Caco-2 (cell line): Measurements from ENCODE around the gene ZNF19. TPM values are rescaled to one million over a fixed set of nuclear protein-coding genes. Genes with fewer than 3 reads are reported as not detected.

ENCODE experiments used
- BruUV-seq: library from RNA; stranded (reverse); fragments of 400-500 nt; replicated peaks from 2 replicates; lab custom pipeline; 2021; lab: Mats Ljungman, UMichigan
- CTCF ChIA-PET: fragments of 300-600 bp; sonication (Branson Sonifier 250); formaldehyde crosslinking; loops from one replicate; lab custom pipeline; 2022; ENCODE audit warnings: antibody characterized with exemption; lab: Charles Lee
- POLR2A ChIA-PET: fragments of 300-600 bp; sonication (Branson Sonifier 250); formaldehyde crosslinking; loops from one replicate; lab custom pipeline; 2022; ENCODE audit warnings: antibody characterized with exemption; lab: Charles Lee
- DNase-seq, 2 experiments: peaks; one replicate each; pipeline versions ENCODE4 v3.0.0 to v3.0.0-alpha.2; 2020 to 2022
- H3K27me3 ChIP-seq: replicated peaks from 2 replicates; pipeline ENCODE4 v1.6.0; 2011; ENCODE audit warnings: low read length; ENCODE audit not compliant: control insufficient read depth, insufficient read depth
- H3K36me3 ChIP-seq: 2 replicates; pipeline ENCODE4 v1.5.1; 2011; ENCODE audit warnings: low read length; ENCODE audit not compliant: control insufficient read depth, insufficient read depth
- H3K4me1 ChIP-seq: fragments of 250-450 bp; sonication (Bioruptor Pico); 2 replicates; pipeline ENCODE4 v1.5.1; 2020; ENCODE audit warnings: mild to moderate bottlenecking
- H3K4me3 ChIP-seq: 2 replicates; pipeline ENCODE4 v1.5.1; 2011; ENCODE audit warnings: low read depth, mild to moderate bottlenecking, control low read depth, low read length
- H3K9me3 ChIP-seq: fragments of 250-450 bp; sonication (Bioruptor Pico); 2 replicates; pipeline ENCODE4 v1.5.1; 2020; ENCODE audit warnings: mild to moderate bottlenecking, moderate library complexity
- H3K27ac Mint-ChIP-seq: one replicate; pipeline ENCODE4 v1.8.0; 2022; ENCODE audit warnings: mixed read lengths; ENCODE audit not compliant: unreplicated experiment
- H3K27me3 Mint-ChIP-seq: one replicate; pipeline ENCODE4 v1.8.0; 2022; ENCODE audit warnings: mixed read lengths; ENCODE audit not compliant: insufficient read depth, unreplicated experiment
- H3K36me3 Mint-ChIP-seq: one replicate; pipeline ENCODE4 v1.8.0; 2022; ENCODE audit warnings: mild to moderate bottlenecking, mixed read lengths; ENCODE audit not compliant: insufficient read depth, unreplicated experiment
- H3K4me1 Mint-ChIP-seq: one replicate; pipeline ENCODE4 v1.8.0; 2022; ENCODE audit warnings: low read depth, mixed read lengths; ENCODE audit not compliant: unreplicated experiment
- H3K4me3 Mint-ChIP-seq: one replicate; pipeline ENCODE4 v1.8.0; 2022; ENCODE audit warnings: mild to moderate bottlenecking, moderate library complexity, mixed read lengths; ENCODE audit not compliant: unreplicated experiment
- H3K9me3 Mint-ChIP-seq: one replicate; pipeline ENCODE4 v1.8.0; 2022; ENCODE audit warnings: mixed read lengths; ENCODE audit not compliant: unreplicated experiment
- intact Hi-C: fragments of 100-400 bp; cut with micrococcal nuclease; formaldehyde crosslinking; loops from one replicate; pipeline ENCODE4 v1.10.0; 2022; ENCODE audit not compliant: unreplicated experiment
- total RNA-seq: library from RNA; stranded (reverse); gene quantifications from 2 replicates; pipeline ENCODE4 v1.2.3, GENCODE V29; 2022
- TF ChIP-seq, protein P1 (sequence below), 2 experiments: fragments of 200-600 bp in 1 of 2; IDR thresholded peaks; 1 replicate in 1 of 2; 2 replicates in 1 of 2; pipeline versions ENCODE4 v1.5.1 to v1.8.0; 2011 to 2022; ENCODE audit warnings: antibody characterized with exemption in 1 of 2, control low read depth in 1 of 2, inconsistent platforms in 1 of 2, low read depth in 1 of 2, low read length in 1 of 2, mild to moderate bottlenecking in 1 of 2, moderate library complexity in 1 of 2; ENCODE audit not compliant: insufficient read depth in 1 of 2, severe bottlenecking in 1 of 2, unreplicated experiment in 1 of 2

The ZNF19 gene
- total RNA-seq, 1 experiment from 2014 or later = 5.1 TPM

DNA sequence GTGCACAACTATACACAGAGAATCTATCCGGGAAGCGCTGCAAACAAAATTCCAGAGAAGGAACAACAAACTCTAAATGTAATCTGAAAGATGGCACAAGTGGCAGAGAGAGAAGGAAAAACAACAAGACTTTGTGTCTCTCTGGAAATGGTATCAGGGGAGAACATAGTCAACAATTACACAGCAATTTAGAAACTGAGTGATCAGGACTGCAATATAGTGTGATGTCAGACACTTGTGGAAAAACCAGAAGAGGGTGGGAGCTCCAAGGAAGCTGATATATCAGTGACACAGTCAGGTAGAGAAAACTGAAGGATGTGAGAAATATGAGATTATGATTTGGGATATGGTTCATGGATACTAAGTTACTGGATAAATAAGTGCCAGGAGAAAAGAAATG is 8.2 kb downstream of the ZNF19 start:
- Mint-ChIP-seq H3K36me3 (peaks cover 6% of the 10 kb centered on the region), H3K9me3 (no peaks in the 10 kb centered on the region), H3K27me3 (no peaks in the 10 kb centered on the region), H3K27ac (no peak overlapping the region), H3K4me3 (no peak overlapping the region), H3K4me1 (no peaks in the 10 kb centered on the region)
- Histone ChIP-seq H3K36me3 (no peaks in the 10 kb centered on the region), H3K27me3 (no peaks in the 10 kb centered on the region), H3K4me3 (no peak overlapping the region), H3K9me3 (no peaks in the 10 kb centered on the region), H3K4me1 (no peaks in the 10 kb centered on the region)
- no peak for DNase-seq
- intact Hi-C loops = no loop called here
- no TSS peak for BruUV-seq
- ChIA-PET POLR2A (no interaction called here), CTCF (no interaction called here)
- TF ChIP-seq, protein P1, sequence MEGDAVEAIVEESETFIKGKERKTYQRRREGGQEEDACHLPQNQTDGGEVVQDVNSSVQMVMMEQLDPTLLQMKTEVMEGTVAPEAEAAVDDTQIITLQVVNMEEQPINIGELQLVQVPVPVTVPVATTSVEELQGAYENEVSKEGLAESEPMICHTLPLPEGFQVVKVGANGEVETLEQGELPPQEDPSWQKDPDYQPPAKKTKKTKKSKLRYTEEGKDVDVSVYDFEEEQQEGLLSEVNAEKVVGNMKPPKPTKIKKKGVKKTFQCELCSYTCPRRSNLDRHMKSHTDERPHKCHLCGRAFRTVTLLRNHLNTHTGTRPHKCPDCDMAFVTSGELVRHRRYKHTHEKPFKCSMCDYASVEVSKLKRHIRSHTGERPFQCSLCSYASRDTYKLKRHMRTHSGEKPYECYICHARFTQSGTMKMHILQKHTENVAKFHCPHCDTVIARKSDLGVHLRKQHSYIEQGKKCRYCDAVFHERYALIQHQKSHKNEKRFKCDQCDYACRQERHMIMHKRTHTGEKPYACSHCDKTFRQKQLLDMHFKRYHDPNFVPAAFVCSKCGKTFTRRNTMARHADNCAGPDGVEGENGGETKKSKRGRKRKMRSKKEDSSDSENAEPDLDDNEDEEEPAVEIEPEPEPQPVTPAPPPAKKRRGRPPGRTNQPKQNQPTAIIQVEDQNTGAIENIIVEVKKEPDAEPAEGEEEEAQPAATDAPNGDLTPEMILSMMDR (IDR thresholded peaks at IDR 0.05; ENCODE audit: insufficient read depth in 1 of 2, low read depth in 1 of 2, low read length in 1 of 2, severe bottlenecking in 1 of 2, unreplicated experiment in 1 of 2) = no peak

DNA sequence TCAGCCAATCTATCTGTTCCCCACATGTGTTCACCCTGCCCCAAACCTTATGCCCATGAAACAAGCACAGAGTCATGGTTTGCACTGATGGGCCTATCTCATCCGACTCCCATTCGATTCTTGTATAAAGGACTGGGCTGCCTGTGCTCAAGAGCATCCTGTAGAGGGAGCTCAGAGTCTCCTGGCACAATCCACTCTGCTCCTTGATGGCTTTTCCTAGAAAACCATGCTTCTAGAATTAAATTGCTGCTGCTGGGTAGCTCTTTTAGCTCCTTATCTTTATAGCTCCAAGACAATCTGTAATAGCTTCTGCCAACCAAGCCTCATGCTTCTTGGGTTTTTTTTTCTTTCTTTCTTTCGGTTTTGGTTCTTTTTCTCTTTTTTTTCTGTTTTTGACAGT is 9.7 kb downstream of the ZNF19 start:
- Histone ChIP-seq H3K27me3 (no peaks in the 10 kb centered on the region), H3K4me1 (no peaks in the 10 kb centered on the region), H3K4me3 (no peak overlapping the region), H3K36me3 (no peaks in the 10 kb centered on the region), H3K9me3 (no peaks in the 10 kb centered on the region)
- ChIA-PET CTCF (interaction anchor here (0.5 to 1.1 kb wide), 9 partner anchors 17 to 482 kb away, joined by 3 to 11 read pairs (median 4); partner anchors contain the start of gene ZNF23), POLR2A (interaction anchor here (0.6 kb wide), 1 partner anchor 12 kb away, joined by 8 read pairs; no protein-coding TSS in a partner anchor)
- Mint-ChIP-seq H3K4me3 (no peak overlapping the region), H3K36me3 (peaks cover 6% of the 10 kb centered on the region), H3K27ac (no peak overlapping the region), H3K27me3 (no peaks in the 10 kb centered on the region), H3K4me1 (no peaks in the 10 kb centered on the region), H3K9me3 (no peaks in the 10 kb centered on the region)
- no TSS peak for BruUV-seq
- TF ChIP-seq, protein P1 (IDR thresholded peaks at IDR 0.05; ENCODE audit: insufficient read depth in 1 of 2, low read depth in 1 of 2, low read length in 1 of 2, severe bottlenecking in 1 of 2, unreplicated experiment in 1 of 2) = peak; percentile 46 to 87
- peak; percentile 40 to 45 for DNase-seq
- intact Hi-C loops = loop anchor here (5.0 kb wide), 1 partner anchor 58 kb away; no protein-coding TSS in a partner anchor

DNA sequence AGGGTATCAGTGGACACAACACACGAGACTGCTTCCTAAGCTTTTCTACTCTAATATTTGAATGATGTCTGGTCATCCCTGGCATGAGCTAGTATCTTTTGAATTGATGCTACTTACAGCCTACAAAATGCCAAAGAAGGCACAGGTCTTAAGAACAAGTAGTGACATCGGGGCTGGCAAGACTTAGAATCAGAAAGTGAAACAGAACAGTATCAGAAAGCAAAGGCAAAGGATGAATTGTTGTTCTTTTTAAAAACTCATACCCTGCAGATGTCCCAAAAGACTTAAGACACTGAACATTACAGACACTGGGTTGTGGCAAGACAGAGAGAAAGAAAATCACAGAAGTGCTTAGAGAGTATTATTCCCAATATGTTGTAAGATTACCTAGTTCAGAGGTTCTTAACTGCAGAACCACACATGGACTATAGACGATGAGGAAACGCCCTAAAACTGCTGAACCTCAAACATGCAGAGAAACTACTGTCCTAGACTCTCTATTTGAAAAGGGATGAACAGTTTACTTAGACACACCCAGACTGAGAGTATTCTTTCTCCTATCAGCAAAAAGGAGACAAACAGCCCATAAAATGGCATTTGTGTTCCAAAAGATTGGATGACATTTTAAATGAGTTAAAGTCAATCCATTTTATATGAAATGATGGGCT is 12.5 kb downstream of the ZNF19 start:
- CTCF ChIA-PET = no interaction called here
- Histone ChIP-seq H3K4me3 (no peak overlapping the region), H3K36me3 (no peaks in the 10 kb centered on the region), H3K9me3 (no peaks in the 10 kb centered on the region), H3K27me3 (no peaks in the 10 kb centered on the region), H3K4me1 (no peaks in the 10 kb centered on the region)
- Mint-ChIP-seq H3K4me1 (no peaks in the 10 kb centered on the region), H3K27me3 (no peaks in the 10 kb centered on the region), H3K27ac (no peak overlapping the region), H3K36me3 (peaks cover 6% of the 10 kb centered on the region), H3K9me3 (no peaks in the 10 kb centered on the region), H3K4me3 (no peak overlapping the region)
- intact Hi-C loops = loop anchor here (5.0 kb wide), 1 partner anchor 61 kb away; no protein-coding TSS in a partner anchor
- POLR2A ChIA-PET = no interaction called here
- TF ChIP-seq, protein P1 (IDR thresholded peaks at IDR 0.05; ENCODE audit: insufficient read depth in 1 of 2, low read depth in 1 of 2, low read length in 1 of 2, severe bottlenecking in 1 of 2, unreplicated experiment in 1 of 2) = no peak
- BruUV-seq = no TSS peak
- DNase-seq = no peak
